GM18505 (cell line): Measurements from ENCODE around the gene PDK1.

ENCODE experiments used
- ATAC-seq: cut with Tn5 transposase; IDR thresholded peaks from one replicate; pipeline ENCODE4 v1.9.1; 2021; ENCODE audit not compliant: unreplicated experiment
- POLR2A ChIP-seq: IDR thresholded peaks from 4 replicates; pipeline ENCODE4 v1.6.1; 2011; ENCODE audit warnings: borderline replicate concordance; ENCODE audit not compliant: insufficient read depth, insufficient read length; ENCODE audit errors: extremely low read depth

Gene PDK1

DNA sequence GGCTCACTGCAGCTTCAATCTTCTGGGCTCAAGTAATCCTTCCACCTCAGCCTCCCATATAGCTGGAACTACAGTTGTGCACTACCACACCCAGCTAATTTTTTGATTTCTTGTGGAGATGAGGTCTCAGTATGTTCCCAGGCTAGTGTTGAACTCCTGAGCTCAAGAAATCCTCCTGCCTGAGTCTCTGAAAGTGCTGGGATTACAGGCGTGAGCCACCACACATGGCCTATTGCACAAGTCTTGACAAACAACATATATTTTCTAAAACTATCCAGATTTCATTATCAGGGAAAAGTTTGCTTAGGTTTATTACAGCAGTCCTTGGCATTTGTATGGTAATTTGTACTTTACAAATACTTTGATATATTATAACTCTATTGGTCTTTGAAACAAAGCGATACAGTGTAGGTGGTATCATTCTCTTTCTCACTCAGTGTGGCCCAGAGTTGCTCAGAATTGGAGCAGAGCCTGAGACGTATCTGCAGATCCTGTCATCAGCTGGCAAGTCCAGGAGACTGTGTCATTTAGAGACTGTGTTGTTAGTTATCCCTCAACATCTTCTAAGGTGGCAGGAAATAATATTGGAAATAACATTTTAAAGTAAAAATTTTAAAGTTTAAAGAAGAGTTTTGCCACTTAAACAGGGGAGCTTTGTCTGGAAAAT, 41.4 kb downstream of the PDK1 start:
- TF ChIP-seq POLR2A = no peak
- no peak for ATAC-seq

DNA sequence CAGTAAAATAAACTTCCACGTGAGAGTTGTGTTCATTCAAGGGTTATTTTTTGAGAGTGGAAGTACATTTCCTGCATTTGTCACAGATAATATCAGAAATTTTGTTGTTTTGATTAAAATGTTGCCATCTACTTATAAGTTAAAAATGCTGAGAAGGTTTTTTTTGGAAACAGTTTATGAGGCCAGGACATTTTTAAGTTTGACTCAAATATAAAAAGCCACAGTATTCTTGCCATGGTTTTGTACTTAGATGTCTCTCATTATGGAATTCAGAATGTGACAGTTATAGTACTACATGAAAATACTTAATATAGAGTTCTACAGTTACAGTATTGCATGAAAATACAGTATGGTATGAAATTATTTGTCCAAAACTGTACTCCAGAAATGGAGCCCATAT, 44.1 kb downstream of the PDK1 start:
- TF ChIP-seq POLR2A = no peak
- ATAC-seq = no peak

DNA sequence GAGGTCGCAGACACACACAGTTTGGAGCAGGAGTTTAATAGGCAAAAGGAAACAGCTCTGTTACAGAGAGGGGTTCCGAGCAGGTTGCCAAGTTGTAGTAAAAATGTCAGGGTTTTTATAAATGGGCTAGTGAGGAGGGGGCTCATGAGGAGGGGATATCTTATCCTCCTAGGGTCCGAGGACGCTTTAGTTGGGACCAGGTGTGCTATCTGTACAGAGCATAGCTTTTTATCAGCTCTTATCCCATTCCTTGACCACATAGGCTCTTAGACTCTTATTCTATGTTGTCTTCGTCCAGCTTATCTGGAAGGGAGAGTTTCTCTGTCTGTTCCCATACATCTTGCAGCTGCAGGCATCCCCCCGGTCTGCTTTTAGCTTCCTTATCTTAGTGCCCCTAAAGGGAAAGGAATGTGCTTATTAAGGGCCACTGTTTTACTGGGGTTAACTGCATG, 44.7 kb downstream of the PDK1 start:
- ATAC-seq = no peak
- TF ChIP-seq POLR2A = no peak

DNA sequence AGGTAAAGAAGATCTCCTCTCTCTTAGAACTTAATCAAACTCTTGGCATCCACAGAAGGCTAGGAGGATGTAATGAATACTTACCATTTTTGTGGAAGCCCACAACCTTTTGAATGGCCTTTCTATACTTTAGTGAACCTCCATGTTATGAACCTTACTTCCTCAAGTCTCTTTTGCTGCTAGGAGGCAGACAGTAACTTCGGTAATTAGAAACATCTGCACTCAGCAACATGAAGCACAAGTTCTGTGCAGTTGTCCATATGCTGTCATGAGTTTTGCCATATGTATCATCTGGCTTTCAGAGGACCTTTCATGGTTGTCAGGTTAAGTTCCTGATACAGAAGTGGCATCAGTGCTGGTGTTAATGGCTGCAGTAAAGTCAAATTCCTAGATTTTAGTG, 50.4 kb downstream of the PDK1 start:
- ATAC-seq = no peak
- TF ChIP-seq POLR2A = no peak

DNA sequence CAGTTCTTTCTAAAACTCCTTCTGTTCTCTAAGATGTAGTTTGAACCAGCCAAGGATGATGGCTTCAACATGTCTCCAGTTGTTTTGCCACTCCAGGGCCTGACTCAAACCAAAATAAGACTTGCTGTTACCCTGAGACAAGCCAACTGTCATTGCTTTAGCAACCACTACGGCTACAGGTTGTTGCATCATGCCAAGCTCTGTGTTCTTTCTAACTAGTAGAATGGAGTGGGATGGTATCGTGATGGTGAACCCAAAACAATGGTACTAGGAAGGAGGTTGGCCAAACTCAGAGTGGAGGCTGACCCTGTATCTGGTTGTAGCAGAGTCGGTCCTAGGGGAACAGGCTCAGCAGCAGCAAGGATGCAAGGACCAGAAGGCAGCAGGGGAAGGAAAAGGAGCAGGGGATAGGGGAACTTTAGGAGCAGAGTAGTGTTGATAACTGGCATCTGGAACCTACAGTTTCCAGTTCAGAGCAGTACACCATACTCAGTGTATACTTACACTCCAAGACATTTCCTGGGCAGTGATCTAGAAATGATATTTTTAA, 51.6 kb downstream of the PDK1 start:
- ATAC-seq = no peak
- no peak for TF ChIP-seq POLR2A

DNA sequence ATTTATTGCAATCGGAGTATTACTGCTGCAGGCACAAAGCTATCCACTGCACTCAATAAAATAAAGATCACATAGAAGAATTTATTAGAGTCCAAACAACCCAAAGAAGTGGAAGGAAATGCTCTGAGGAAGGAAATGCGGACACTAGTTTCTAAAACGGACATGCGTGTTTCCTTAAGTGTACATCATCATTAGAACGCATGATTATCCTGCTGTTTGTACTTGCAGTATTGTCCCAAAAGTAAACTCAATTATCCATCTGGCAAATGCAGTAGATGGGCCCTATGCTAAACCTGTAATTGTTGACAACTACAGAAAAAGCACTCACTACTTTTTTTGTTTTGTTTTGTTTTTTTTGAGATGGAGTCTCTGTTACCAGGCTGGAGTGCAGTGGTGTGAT, 53.6 kb downstream of the PDK1 start:
- TF ChIP-seq POLR2A = no peak
- no peak for ATAC-seq

DNA sequence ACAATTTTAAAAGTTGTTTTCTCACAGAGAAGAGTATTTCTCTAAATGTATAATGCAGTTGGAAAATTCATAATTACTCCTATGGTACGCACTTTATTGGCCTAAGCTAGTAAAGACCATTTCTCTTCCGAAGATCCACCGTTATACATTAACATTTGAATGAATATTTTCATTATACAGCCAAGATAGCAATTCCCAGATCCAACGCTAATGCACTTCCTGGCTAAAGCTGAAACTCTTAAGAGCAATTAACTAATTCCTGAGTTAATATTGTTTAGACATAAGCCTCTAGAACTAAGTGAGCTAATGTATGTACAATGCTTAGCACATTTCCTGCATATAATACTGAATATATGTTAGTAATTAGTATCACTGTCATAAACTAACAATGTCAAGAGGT, 56.2 kb downstream of the PDK1 start:
- ATAC-seq = no peak
- TF ChIP-seq POLR2A = no peak

DNA sequence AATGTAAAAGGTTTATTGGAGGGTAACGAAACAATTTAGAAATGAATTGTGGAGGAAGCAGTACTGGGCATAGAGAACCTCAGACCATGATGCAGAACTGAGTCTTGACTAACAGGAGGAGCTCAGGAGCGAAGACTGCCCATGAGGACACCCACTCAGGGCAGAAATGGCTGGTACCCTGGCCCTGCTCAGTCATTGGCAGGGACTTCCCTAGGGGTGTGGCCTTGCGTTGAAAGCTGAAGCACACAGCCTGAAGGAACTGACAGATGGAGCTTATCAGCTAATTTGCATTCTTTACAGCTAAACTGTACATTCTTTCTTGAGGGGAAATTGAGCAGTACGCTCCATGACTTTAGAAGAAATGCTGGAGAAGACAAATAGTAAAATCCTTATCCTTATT, 57.1 kb downstream of the PDK1 start:
- ATAC-seq = no peak
- no peak for TF ChIP-seq POLR2A

DNA sequence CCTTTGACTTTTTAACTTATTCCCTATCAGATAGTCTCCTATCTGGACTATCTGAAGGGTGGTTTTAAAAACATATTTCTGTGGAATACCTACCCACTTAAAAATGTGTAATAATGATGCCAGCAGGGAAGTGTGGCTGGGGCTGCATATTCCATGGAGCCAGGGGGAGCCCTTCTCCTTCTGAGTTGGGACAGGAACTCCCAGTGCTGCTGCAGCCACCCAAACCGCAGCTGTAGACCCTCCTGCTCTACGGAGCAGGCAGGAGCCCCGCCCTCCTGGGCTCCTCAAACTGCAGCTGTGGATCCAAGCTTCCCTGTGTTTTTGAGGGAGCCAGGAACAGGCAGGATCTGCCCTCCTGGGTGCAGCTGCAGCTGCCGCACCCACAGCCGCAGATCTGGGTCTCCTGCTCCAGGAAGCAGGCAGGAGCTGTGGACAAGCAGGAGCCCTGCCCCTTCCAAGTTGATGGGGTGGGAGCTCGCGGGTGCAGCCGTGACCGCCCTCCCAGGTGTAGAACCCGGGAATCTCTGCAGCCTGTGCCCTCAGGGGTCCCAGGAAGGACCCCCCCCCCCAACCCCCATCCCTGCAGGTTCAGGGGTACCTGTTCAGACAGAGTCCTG, 57.8 kb downstream of the PDK1 start:
- TF ChIP-seq POLR2A = no peak

DNA sequence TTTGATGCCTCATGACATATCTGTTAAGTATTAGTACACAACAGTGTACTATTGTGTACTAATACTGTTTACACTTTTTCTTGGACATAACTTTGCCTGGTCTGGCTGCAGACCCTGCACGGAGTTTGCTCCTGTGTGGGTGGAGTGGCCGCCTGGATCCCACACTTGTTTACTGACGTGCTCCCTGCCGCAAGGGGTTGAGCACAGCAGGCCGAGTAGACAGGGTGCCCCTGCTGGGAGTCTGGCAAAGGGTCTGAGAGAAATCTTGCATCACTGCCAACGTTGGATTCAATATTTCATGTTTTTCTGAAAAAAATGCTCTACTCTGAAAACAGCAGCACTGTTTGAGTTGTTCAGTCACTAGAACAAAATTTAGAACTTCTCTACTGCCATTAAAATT, 59.0 kb downstream of the PDK1 start:
- no peak for TF ChIP-seq POLR2A
- no peak for ATAC-seq

More for the DNA sequence above, 57.8 kb downstream of the PDK1 start:
- no peak for ATAC-seq

DNA sequence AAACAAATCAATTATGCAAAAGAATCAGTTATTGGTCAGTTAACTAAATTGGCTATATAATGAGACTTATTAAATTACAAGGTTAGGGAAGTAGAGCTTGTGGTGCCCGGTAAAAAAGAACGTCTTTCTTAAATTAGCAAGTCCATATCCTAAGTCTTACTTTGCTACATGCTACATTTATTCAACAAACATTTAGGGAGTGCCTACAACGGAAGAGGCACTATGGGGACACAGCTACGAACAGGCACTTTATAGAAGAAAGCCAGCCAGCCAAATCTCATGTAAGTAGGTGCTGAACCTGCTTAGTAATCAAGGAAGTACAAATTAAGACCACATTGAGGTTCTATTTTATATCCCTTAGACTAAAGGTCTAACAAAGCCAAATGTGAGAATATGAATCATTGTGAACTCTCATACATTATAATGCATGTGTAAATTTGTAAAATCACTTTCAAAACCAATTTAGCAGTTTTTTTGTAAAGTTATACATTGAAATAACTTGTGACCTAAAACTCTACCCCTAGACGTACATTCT, 59.9 kb downstream of the PDK1 start:
- TF ChIP-seq POLR2A = no peak
- no peak for ATAC-seq

DNA sequence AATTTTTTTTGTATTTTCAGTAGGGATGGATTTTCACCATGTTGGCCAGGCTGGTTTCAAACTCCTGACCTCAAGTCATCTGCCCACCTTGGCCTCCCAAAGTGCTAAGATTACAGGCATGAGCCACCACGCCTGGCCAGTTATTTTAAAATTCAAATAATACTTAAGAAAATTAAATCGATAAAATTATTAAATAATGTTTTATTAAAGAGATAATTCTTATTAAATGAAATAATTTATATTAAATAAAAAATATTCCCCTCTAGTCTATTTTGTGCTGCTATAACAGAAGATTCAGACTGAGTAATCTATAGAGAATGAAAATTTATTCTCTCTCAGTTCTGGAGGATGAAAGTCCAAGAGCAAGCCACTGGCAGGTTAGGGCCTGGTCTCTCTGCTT, 61.2 kb downstream of the PDK1 start:
- no peak for ATAC-seq
- no peak for TF ChIP-seq POLR2A

DNA sequence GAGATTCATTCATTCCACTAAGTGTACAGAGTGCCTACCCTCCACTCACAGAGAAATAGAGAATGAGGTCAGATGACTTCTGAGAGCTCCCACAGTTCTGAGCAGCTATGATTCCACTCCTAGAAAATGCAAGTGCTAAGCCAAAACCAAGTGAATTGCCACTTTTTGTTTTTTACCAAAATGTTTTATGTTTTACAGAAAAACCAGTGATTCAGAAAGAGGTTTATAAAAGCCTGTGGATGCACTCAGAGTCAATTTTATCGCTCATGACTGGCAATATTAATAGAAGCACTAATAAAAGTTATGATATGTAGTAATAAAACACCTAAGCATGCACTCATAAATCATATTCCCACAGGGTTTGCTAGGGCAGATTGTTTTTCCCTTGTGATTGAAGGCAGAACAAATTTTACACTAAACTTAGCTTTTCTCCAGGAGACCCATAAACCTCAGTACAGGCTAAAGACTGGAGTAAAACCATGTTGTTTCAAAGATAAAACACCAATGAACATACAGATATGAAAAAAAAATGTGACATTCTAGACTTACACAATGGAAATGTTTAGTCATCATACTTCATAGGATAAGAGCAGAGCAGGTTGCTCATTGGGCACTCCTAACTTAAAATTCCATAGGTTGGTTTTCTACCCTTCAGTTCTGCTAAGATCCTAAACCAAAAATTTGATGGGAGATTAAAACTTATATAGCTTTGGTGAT, 67.5 kb downstream of the PDK1 start:
- ATAC-seq = no peak
- TF ChIP-seq POLR2A = no peak

DNA sequence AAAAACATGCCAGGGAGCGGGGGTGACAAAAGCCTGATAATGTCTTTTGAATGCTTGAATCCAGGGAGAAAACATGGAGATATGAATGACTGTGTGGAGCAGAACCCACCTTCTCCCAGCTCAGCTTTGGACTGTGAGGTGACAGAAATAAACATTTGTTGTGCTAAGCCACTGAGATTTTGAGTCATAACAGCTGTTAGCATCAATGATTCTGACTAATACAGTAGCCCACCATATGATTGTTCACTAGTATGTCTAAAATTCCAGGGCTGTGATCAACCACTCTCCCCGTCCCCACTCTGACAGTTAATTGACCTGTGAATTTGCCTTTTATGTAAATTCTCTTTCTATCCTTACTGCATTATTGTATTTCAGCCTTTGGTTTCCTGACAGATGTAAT, 69.1 kb downstream of the PDK1 start:
- TF ChIP-seq POLR2A = no peak
- no peak for ATAC-seq

DNA sequence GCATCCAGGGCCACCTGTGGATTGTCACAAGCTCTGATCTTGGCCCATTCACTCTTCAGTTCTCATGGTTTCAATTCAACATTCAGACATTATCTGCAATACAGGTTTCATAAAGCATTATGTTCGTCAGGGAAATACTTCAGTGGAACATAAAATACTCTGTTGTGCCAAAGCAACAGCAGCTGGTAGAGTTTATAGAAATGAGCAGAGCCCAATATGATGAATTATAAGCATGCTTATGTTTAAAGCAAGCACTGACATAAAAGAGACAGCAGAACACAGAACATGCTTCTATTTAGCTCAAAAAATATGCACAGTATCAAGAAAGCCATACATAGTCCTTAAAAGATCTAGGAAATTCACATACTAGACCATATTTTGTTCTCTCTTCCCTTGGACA, 71.3 kb downstream of the PDK1 start:
- no peak for ATAC-seq
- no peak for TF ChIP-seq POLR2A

DNA sequence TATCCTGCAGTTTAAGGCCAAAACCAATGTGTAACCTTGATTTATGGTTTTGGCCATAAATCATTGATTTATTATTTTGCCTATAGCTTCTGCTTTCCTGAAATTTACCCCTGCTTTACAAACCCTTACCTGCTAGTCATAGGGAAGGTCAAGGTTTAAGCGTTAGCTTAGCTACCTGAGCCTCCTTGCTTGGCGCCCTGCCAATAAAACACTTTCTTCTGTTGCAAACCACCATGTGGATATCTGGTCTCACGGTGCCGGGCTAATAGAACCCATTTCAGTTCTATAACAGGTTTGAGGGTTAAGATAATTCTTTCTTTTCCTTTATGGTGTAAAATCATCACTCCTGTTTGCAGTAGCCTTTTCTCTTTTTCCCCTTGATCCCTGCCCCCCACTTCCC, 72.2 kb downstream of the PDK1 start:
- no peak for ATAC-seq
- no peak for TF ChIP-seq POLR2A
